Putamen (tissue), 1 donor: ENCODE results near the gene FN3KRP.

Source experiments
- DNase-seq: peaks from one replicate; pipeline ENCODE4 v3.0.0-alpha.2; 2016; ENCODE audit warnings: low spot score

FN3KRP gene, protein sequence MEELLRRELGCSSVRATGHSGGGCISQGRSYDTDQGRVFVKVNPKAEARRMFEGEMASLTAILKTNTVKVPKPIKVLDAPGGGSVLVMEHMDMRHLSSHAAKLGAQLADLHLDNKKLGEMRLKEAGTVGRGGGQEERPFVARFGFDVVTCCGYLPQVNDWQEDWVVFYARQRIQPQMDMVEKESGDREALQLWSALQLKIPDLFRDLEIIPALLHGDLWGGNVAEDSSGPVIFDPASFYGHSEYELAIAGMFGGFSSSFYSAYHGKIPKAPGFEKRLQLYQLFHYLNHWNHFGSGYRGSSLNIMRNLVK

DNA sequence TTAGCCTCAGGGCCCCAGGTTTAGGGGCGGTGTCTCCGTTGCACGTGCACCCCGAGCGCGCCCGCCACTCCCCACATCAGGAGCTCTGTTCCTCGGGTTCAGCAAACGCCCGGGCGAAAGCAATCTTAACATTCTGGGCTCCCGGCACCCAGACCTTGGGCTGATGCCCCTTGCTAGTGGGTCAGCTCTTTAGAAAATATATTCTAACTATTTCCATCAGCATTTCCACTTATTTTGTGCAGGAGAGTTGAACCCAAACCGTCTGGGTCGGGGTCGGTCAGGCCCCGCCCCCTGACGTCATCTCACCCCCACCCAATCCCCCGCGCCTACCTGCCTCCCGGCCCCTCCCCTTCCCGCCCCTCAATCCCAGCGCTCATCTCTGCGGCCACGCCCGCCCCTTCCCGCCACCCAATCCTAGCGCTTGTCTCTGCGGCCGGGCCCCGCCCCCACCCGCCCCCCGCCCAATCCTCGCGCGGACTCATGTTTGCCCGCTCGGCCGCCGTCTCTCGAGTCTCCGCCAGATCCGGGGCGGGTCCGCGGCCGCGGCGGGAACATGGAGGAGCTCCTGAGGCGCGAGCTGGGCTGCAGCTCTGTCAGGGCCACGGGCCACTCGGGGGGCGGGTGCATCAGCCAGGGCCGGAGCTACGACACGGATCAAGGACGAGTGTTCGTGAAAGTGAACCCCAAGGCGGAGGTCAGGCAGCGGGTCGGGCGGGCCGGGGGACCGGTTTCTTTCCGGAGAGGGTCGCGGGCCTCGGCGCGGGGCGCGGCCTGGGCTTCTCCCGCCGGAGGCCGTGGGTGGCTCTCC lies at the start of gene FN3KRP:
FN3KRP (plus strand) TSS at position 504 of the 808 bp plus-strand sequence; CDS start at position 554, 50 bp downstream.
- peak; percentile 96 for DNase-seq

DNA sequence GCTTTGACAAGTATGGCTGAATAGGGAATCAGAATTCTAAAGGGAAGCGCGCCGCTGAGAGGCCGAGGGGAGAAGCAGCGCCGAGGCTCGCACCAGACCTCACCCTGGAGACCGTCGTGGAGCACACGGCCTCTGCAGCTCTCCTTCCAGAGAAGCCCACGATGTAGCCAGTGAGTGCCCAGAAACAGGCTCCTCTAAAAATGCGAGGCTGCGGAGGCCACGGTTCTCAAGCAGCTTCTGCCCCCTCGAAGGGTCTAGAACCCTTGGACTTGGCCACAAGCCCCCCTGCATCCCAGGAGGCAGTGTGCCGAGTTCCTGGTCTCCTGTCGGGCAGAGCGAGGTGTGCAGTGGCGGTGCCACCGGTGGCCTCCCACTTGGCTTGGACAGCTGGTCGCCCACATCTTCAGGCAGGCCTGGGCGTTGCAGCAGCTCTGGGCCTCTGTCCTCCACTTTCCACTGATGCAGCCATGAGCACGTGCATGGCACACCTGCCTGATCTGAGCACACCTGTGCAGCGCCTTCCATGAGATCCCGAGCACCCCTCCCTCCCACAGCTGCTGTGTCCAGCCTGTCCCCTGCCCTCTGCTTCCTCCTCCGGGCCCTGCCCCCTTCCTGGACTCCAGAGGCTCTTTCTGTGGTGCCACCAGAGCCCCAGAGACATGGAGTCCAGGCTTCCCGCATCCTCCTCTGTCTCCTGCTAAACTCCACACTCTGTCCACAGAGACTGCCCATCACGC lies 49.4 kb upstream of the FN3KRP start:
- no peak for DNase-seq

DNA sequence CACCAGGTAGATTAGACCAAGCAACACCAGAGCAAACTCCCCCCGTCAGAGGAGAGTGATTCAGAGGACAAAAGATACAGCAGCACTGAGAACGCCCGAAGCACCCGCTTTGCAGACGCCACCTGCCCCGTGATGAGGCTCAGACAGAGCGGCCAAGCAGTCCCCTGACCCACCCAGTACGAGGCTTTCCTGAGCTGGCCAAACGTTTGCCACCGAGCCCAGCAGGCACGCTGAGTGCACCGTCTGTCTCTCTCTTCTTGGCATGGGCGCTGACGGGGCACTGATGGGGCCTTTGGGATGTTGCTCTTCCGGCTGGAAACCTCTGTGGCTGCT lies 48.9 kb upstream of the FN3KRP start:
- DNase-seq: no peak

DNA sequence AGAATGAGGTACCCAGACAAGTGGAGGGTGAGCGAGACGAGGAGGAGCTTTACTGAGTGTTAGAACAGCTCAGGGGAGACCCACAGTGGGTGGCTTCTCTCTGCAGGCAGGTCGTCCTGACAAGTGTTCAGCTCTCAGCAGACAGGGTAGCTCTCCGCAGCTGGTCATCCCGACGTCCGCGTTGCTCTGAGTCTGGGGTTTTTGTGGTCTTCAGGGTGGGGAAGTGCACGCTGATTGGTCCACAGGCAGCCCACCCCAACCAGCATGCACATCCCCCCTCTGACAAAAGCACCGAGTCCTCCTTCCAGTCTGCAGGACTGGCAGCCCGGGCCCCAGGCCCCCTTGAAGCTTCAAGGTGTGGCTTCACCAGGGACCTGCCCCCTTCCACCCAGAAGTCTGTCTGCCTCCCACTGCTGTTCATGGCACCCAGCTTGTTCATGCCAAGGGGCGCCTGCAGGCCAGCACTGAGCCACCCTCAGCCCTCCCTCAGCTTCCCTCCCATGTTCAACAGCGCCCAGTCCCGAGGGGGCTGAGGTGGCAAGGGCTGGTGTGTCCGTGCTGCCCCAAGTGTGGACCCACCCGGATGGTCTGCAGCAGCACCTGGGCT lies 48.4 kb upstream of the FN3KRP start:
- no peak for DNase-seq

DNA sequence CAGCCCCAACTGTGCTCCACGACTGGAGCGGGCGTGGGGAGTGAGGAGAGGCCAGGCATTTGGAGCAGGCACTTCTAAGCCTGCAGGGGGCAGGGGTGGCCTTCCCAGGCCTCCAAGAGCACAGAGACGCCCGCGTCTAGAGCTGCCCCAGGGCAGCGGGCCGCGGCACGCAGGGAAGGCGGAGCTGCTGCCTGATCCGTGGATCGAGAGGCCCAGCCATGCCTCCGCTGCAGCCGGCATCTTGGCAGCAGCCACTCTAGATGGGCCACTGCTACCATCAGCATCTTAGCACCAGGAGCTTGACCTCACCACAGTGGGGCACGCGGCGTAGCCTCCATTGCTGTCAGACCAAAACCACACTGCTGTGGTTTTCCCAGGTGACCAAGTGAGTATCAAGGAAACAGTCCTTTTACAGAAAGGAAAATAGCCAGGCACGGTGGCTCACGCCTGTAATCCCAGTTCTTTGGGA lies 47.8 kb upstream of the FN3KRP start:
- DNase-seq: peak; percentile 86

DNA sequence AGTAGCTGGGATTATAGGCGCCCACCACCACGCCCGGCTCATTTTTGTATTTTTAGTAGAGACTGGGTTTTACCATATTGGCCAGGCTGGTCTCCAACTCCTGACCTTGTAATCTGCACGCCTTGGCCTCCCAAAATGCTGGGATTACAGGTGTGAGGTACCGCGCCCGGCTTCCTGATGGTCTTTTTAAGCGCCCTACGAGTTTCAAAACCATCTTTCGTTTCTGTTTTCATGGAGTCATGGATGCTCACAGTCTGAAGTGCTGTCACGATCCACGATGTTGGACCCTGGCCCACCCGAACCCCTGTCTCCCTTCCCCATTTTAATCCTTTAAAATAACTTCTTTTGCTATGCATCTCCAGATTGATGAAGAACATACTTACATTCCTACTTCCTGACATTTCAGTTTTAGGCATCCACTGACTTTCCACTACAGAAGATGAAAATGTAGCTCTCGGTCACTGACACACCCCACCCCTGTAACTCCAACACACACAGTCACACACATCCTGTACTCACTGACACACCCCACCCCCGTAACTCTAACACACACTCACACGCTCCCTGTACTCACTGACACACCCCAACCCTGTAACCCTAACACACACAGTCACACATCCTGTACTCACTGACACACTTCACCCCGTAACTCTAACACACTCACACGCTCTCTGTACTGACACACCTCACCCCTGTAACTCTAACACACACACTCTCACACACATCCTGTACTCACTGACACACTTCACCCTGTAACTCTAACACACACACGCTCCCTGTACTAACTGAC lies 45.6 kb upstream of the FN3KRP start:
- DNase-seq: no peak

DNA sequence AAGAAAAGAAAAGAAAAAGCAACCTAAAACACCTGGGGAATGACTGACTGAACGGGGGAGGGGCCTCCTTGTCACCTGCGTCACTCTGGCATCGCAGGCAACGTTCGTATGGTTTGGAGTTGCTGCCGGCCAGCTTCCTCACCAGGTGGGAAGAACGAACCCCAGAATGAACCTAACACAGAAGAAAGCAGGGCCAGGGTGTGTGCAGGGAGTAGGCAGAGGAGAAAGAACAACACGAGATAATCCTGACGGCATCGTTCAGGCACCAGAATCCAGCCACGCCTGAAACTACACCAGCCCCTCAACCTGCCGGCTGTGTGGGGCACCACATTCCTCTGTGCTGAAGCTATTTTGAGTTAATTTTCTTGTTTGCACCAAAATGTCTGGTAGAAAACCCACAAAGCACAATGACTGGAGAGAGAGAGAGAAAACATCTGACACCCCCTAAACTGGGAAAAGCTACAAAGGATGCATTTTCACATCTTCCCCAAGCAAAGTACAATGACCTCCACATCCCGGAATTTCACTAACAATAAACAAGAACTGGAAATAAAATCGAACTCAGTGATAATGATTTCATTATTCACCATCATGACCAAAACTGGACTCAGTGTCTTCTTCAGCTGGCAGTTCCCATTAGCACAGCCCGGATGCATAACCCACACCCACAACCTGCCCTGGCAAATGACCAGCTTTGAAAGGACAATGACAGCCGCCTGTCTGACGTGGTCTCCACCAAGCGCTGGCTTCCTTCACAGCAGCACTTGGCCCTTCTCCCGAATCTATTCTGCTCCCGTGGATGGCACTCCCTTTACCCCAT lies 41.6 kb upstream of the FN3KRP start:
- DNase-seq: peak; percentile 91

DNA sequence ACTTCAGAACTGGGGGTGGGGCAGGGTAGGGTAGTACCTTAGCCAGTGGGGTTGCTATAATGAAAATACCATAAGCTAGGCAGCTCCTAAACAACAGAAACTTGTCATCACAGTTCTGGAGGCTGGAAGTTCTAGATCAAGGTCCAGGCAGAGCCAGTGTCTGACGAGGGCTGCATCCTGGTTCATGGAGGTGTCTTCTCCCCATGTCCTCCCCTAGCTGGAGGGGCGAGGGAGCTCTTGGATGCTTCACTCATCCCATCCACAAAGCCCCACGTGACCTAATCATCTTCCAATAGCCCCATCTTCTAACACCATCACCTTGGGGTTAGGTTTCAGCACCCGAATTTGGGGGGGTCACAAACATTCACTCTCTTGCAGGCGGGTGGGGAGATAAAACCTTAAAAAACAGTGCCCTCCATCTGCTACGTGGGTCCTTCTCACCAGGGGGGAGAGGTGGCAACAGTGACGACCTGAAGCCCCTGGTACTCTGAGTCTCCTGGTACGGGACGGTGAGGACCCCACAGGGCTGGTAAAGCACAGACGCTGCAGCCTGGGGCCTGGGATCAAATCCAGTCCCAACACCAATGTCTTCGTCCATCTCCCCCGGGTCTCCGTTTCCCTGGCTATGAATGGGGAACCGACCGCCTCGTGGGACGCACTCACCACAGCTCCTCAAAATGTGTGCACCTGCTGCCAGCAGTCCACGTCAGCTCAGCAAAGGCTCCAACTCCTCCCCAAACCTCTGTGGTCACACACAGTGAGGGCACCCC lies 40.8 kb upstream of the FN3KRP start:
- no peak for DNase-seq

DNA sequence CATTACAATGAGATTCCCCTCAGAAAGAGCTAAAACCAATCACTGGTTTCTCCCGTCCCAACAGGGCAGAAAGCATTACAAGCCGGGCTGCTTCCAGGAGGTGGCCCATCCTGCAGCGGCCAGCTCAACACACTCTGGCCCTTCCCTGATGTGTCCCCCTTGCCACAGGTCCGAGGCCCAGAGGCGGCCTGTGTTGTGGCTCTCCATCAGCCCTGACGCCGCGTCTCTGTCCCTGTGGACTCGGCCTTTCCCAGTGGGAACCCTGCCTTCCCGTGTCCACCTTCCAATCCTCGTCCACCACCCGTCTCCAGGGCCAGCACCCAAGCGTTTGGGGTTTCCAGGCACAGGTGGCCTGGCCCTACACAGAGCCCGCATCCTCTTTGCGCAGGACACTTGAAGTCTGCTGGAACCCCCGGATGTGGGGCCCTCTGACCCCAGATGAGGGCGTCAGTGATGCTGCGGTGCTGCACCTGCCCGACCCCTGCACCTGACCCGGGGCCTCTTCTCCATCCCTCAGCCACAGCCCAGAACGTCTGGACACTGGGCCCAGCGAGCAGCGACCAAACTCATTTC lies 39.1 kb upstream of the FN3KRP start:
- no peak for DNase-seq

DNA sequence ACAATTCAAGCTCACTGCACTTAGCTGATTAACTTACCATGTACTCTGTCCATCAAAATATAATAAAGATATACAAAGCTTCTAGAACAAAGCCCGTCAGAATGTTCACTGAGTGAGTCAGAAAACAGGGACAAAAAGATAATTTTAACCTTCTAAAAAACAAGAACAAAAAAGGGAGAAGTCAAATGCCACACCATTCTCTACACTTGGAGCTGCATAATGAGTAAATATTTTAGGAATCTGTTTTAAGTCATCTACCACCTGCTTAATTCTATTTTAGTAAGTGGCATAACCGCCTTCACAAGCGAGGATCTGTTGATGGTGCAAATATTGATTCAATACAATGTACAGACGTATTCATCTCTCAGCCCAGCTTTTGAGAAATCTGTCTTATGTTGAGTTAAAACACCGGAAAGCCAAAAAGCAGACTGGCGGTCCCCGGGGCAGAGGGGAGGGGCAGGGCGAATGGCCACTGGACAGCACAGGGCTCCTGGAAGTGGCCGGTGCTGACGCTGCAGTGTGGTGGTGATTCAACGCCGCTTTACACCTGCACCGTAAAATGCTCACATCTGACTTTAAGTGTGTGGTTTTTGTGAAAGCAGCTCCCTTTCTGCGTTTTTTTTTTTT lies 38.1 kb upstream of the FN3KRP start:
- no peak for DNase-seq

DNA sequence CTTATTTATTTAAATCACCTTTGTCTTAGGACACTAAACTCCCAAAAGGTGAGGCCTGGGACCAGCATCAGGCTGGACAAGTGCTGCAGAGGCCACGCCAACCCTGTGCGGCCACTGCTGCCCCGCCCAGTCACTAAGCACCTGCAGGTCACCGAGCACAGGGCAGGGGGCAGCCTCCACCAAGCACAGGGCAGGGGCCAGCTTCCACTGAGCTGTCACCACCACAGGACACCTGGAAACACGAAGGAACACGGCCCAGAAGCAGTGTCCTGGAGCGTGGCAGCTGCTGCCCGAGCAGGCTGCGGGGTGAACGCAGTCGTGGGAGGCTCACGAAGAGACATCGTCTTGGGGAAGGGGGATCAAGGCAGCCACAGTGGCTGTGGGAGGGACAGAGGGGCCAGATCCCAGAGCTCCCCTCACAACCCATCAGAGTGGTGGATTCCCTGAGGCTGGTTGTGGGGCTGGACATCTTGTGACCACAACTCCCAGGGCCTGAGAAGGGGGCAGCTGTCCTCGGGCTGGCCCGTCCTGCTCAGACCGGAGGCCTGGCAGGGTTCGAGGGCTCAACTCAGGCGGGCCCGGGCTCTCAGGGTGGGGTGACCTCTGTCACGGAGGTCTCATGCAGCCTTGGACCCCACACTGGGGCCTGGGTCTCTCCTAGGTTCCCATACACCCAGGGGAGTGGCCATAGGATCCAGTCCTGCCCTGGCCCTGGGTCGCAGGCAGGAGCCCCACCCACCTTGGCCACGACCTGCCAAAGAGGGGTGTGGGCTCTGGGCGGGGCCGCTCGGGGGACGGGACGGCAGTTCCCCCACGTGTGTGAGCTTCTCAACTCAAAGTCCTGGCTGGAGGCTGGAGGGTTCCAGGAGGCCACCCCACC lies 36.7 kb upstream of the FN3KRP start:
- DNase-seq: no peak

DNA sequence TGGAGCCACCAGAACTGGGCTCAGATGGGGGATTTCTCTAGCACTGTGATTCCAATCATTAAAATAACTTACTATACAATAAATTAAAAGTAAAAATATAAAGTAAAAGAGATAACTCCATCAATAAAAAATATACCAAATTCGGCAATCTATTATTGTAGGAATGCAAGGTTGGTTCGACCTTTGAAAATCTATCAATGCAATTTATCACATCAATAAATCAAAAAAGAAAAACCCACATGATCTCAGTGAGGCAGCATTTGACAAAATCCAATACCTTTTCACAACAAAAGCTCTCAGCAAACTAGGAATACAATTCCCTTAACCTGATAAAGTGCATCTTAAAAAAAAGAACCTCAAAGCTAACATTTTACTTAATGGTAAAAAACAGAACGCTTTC lies 35.0 kb upstream of the FN3KRP start:
- DNase-seq: no peak

DNA sequence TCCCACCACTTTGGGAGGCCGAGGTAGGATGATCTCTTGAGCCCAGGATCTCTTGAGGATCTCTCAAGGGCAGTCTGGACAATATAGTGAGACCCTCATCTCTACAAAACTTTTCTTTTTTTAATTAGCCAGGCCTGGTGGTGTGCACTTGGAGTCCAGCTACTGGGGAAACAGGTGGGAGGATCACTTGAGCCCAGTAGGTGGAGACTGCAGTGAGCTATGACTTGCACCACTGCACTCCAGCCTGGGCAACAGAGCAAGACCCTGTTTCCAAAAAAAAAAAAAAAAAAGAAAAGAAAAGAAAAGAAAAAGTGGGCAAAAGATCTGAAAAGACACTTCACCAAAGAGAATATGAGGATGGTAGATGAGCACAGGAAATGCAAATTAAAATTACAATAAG lies 33.0 kb upstream of the FN3KRP start:
- no peak for DNase-seq

DNA sequence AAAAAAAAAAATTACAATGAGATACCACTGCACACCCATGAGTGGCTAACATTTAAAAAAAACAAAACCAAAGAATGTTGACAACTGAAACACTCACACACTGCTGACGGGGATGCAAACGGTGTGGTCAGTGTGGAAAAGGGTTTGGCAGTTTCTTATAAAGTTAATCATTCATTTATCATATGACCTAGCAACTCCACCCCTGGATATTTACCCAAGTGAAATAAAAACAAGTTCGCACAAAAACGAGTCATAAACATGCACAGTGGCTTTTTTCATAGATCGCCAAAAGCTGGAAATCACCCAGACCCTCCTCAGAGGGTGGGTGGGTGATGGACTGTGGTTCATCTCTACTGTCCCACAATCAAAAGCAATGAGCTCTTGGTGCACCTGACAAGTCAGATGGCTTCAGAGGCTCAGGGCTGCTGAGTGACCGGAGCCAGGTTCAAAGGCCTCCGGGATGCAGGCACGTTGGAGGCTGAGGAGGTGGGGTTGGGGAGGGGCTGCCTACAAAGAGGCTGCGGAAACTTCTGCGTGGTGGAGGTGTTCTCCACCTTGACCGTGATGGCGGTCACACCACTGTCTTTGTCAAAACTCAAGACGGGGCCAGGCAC lies 32.2 kb upstream of the FN3KRP start:
- DNase-seq: no peak

DNA sequence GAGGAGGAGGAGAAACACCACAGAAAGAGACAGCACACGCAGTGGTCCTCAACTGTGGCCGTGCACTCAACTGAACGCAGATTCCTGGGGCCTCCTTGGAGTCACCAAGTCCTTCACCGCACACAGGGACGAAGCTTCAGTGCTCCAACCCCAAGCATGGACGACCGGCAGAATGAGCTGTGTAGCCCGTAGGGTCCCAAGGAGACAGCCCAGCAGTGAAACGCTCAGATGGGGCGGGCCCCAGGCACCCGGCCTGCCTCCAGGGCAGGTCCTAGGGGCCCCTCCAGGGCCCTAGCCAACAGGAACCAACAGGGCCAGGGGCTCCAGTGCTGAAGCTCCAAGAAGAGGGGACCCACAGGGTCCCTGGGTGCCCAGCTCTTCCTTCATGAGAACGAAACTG lies 31.2 kb upstream of the FN3KRP start:
- no peak for DNase-seq

DNA sequence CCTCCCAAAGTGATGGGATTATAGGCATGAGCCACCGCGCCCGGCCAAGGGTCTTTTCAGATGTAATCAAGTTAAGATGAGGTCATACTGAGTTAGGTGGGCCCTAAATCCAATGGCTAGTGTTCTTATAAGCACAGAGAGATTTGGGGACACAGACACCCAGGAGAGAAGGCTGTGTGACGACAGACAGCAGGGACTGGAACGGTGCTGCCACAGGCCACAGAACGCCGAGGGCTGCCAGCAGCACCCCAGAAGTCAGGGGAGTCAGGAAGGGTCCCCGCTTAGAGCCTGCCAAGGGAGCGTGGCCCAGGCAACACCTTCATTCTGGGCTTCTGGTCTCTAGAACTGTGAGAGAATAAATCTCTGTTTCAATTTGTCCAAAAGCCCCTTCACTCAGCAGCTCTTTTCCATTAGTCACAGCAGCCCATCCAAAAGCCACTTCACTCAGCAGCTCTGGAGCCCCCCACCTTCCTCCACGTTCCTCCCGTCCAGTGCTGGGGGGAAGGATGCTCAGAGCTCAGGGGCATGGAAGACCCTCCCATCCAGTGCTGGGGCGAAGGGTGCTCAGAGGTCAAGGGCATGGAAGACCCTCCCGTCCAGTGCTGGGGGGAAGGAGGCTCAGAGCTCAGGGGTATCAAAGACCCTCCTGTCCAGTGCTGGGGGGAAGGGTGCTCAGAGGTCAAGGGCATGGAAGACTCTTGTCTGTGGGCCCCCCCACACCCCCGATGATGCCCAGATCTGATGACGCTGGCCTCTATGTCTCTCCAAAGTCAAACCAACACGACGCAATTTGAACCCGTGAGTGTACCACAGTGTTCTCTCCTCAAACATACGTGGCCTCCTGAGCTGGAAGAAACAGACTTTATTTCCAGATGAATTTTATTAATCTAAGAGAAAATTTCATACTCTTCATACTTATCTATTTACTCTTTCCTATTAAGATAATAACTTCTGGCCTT lies 29.9 kb upstream of the FN3KRP start:
- no peak for DNase-seq
